Neural cell (in vitro differentiated cells): ENCODE results near the gene RAD51B. TPM values are rescaled to one million over a fixed set of nuclear protein-coding genes. Genes with fewer than 3 reads are reported as not detected.

Experiments
- H2AFZ ChIP-seq: fragments of 200-600, 300-800 bp; sonication (generic), shearing (Covaris generic); 2 replicates; pipeline ENCODE4 v1.6.0; 2014; ENCODE audit warnings: low read depth, mild to moderate bottlenecking, antibody characterized with exemption, low read length, moderate library complexity
- H3F3A ChIP-seq: fragments of 200-600 bp; shearing (Covaris generic); 2 replicates; pipeline ENCODE4 v1.6.1; 2016; ENCODE audit warnings: mild to moderate bottlenecking, moderate library complexity, mixed read lengths, antibody characterized with exemption, low read length; ENCODE audit not compliant: insufficient read depth, poor library complexity, severe bottlenecking
- H3K27ac ChIP-seq: fragments of 200-600, 300-800 bp; sonication (generic), shearing (Covaris generic); 2 replicates; pipeline ENCODE4 v1.5.1; 2014; ENCODE audit warnings: mild to moderate bottlenecking, low read length, moderate library complexity
- H3K27me3 ChIP-seq: fragments of 300-800, 200-600 bp; sonication (generic), shearing (Covaris generic); 2 replicates; pipeline ENCODE4 v1.6.0; 2014; ENCODE audit warnings: mild to moderate bottlenecking, low read depth, low read length, moderate library complexity; ENCODE audit not compliant: insufficient read depth
- H3K36me3 ChIP-seq: fragments of 300-800, 200-600 bp; sonication (generic), shearing (Covaris generic); 2 replicates; pipeline ENCODE4 v1.5.1; 2014; ENCODE audit warnings: mild to moderate bottlenecking, antibody characterized with exemption, low read length, moderate library complexity; ENCODE audit not compliant: insufficient read depth
- H3K4me2 ChIP-seq: fragments of 300-800, 200-600 bp; sonication (generic), shearing (Covaris generic); 2 replicates; pipeline ENCODE4 v1.6.0; 2014; ENCODE audit warnings: mild to moderate bottlenecking, low read length
- H3K4me3 ChIP-seq: fragments of 300-800, 200-600 bp; sonication (generic), shearing (Covaris generic); 2 replicates; pipeline ENCODE4 v1.5.1; 2014; ENCODE audit warnings: mild to moderate bottlenecking, low read length, moderate library complexity
- H3K79me2 ChIP-seq: fragments of 200-600 bp; shearing (Covaris generic); replicated peaks from 2 replicates; pipeline ENCODE4 v1.6.0; 2014; ENCODE audit warnings: mild to moderate bottlenecking, low read length, moderate library complexity; ENCODE audit not compliant: insufficient read depth
- H3K9ac ChIP-seq: fragments of 300-800, 200-600 bp; sonication (generic), shearing (Covaris generic); 2 replicates; pipeline ENCODE4 v1.6.1; 2016; ENCODE audit warnings: mild to moderate bottlenecking, low read length, mixed read lengths
- H3K9me2 ChIP-seq: fragments of 200-600 bp; shearing (Covaris generic); 2 replicates; pipeline ENCODE4 v1.6.1; 2016; ENCODE audit warnings: mild to moderate bottlenecking, low read length, mixed read lengths; ENCODE audit not compliant: insufficient read depth
- H3K9me3 ChIP-seq: fragments of 200-600, 300-800 bp; sonication (generic), shearing (Covaris generic); 2 replicates; pipeline ENCODE4 v1.6.1; 2016; ENCODE audit warnings: mild to moderate bottlenecking, mixed run types, low read length, moderate library complexity, mixed read lengths
- H4K20me1 ChIP-seq: fragments of 200-600 bp; shearing (Covaris generic); 2 replicates; pipeline ENCODE4 v1.6.1; 2016; ENCODE audit warnings: mild to moderate bottlenecking, mixed run types; ENCODE audit not compliant: insufficient read depth
- CTCF ChIP-seq: fragments of 450-650 bp; IDR thresholded peaks from 2 replicates; pipeline ENCODE4 v1.5.1; 2014; ENCODE audit warnings: antibody characterized with exemption, mild to moderate bottlenecking, moderate library complexity; ENCODE audit not compliant: poor library complexity, severe bottlenecking
- EP300 ChIP-seq: fragments of 450-650 bp; conservative IDR thresholded peaks from 2 replicates; pipeline ENCODE4 v1.6.1; 2014; ENCODE audit warnings: antibody characterized with exemption, mild to moderate bottlenecking, moderate library complexity; ENCODE audit not compliant: poor library complexity, severe bottlenecking
- EZH2 ChIP-seq: fragments of 200-600, 300-800 bp; shearing (Covaris generic), sonication (generic); IDR thresholded peaks from 2 replicates; pipeline ENCODE4 v1.6.1; 2014; ENCODE audit warnings: antibody characterized with exemption, low read length, borderline replicate concordance, mild to moderate bottlenecking; ENCODE audit not compliant: insufficient read depth, poor library complexity, severe bottlenecking
- MXI1 ChIP-seq: fragments of 450-650 bp; conservative IDR thresholded peaks from 2 replicates; pipeline ENCODE4 v1.6.1; 2014; ENCODE audit warnings: antibody characterized with exemption, mild to moderate bottlenecking; ENCODE audit not compliant: poor library complexity, severe bottlenecking
- POLR2AphosphoS5 ChIP-seq: IDR thresholded peaks from 2 replicates; pipeline ENCODE4 v1.6.1; 2012
- RAD21 ChIP-seq: fragments of 450-650 bp; conservative IDR thresholded peaks from 2 replicates; pipeline ENCODE4 v1.6.1; 2014; ENCODE audit warnings: antibody characterized with exemption, mild to moderate bottlenecking, moderate library complexity
- REST ChIP-seq: IDR thresholded peaks from 2 replicates; pipeline ENCODE4 v1.6.1; 2012; ENCODE audit warnings: borderline replicate concordance
- SMC3 ChIP-seq: fragments of 450-650 bp; conservative IDR thresholded peaks from 2 replicates; pipeline ENCODE4 v1.6.1; 2014; ENCODE audit warnings: antibody characterized with exemption, mild to moderate bottlenecking, moderate library complexity; ENCODE audit not compliant: poor library complexity
- TAF1 ChIP-seq: IDR thresholded peaks from 2 replicates; pipeline ENCODE4 v1.6.1; 2012; ENCODE audit warnings: low read depth
- polyA plus RNA-seq: library from polyadenylated mRNA; depleted of rRNA; stranded (reverse); fragments of >200 nt; gene quantifications from 2 replicates; pipeline ENCODE4 v1.2.3, GENCODE V29; 2014

The RAD51B gene
- polyA plus RNA-seq, 1 donor from 2014 or later, result 3.1 TPM

- Histone ChIP-seq H3K36me3 (no peaks in the 10 kb centered on the region), H3K27ac (no peak overlapping the region), H3K27me3 (no peaks in the 10 kb centered on the region), H4K20me1 (no peaks in the 10 kb centered on the region), H3K9ac (no peak overlapping the region), H3K4me2 (no peak overlapping the region), H3K4me3 (no peak overlapping the region), H3K9me3 (no peaks in the 10 kb centered on the region), H3K9me2 (no peaks in the 10 kb centered on the region), H3F3A (no peaks in the 10 kb centered on the region), H3K79me2 (no peaks in the 10 kb centered on the region), H2AFZ (no peak overlapping the region)
- TF ChIP-seq REST, result no peak
- no peak for TF ChIP-seq EZH2
- no peak for TF ChIP-seq MXI1
- no peak for TF ChIP-seq POLR2AphosphoS5
- TF ChIP-seq TAF1, result no peak
- no peak for TF ChIP-seq EP300
- no peak for TF ChIP-seq RAD21
- no peak for TF ChIP-seq CTCF
- TF ChIP-seq SMC3, result no peak
Observed at GRCh38 chr14:68253160-68253780, 433.7 kb downstream of the RAD51B start.

GRCh38 chr14:68253878-68254528 is 434.4 kb downstream of the RAD51B start:
- Histone ChIP-seq H3K9me2 (no peaks in the 10 kb centered on the region), H3K27me3 (no peaks in the 10 kb centered on the region), H2AFZ (no peak overlapping the region), H4K20me1 (no peaks in the 10 kb centered on the region), H3K27ac (no peak overlapping the region), H3K9me3 (no peaks in the 10 kb centered on the region), H3F3A (no peaks in the 10 kb centered on the region), H3K9ac (no peak overlapping the region), H3K79me2 (no peaks in the 10 kb centered on the region), H3K36me3 (no peaks in the 10 kb centered on the region), H3K4me3 (no peak overlapping the region), H3K4me2 (no peak overlapping the region)
- TF ChIP-seq MXI1, result no peak
- no peak for TF ChIP-seq SMC3
- TF ChIP-seq RAD21, result no peak
- no peak for TF ChIP-seq POLR2AphosphoS5
- TF ChIP-seq TAF1, result no peak
- no peak for TF ChIP-seq EP300
- TF ChIP-seq CTCF, result no peak
- no peak for TF ChIP-seq EZH2
